D721Med (cell line): Measurements from ENCODE around the gene NTF3.

Experiments
- DNase-seq: peaks from one replicate; pipeline ENCODE4 v3.0.0; 2011; ENCODE audit warnings: low spot score; ENCODE audit not compliant: insufficient read length
- FAIRE-seq: peaks from 2 replicates; lab custom pipeline; 2011; peaks lifted over from hg19 to GRCh38; lab: Jason Lieb, UNC
- TF ChIP-seq, protein P1 (sequence below): IDR thresholded peaks from 2 replicates; pipeline ENCODE4 v1.5.1; 2012; ENCODE audit warnings: mild to moderate bottlenecking, control low read depth; ENCODE audit not compliant: insufficient read depth; ENCODE audit errors: missing control alignments

The NTF3 gene

DNA sequence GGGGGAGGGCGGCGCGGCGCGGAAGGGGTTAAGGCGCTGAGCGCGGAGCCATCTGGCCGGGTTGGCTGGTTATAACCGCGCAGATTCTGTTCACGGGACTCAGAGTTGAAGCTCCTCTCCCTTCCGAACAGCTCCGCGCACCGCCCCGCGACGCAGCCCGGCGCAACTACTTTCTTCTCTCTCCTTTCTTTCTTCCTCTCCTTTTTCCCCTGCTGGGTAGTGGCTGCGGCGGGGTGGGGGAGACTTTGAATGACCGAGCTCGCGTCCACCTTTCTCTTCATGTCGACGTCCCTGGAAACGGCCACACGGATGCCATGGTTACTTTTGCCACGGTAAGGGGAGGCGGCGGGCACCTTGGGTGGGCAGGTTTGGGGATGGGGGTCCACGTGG lies at the start of gene NTF3:
TSS of gene NTF3 (plus strand) at position 98 of the 390 bp plus-strand sequence. CDS start at position 315, 217 bp downstream.
- no peak for FAIRE-seq
- TF ChIP-seq, protein P1, sequence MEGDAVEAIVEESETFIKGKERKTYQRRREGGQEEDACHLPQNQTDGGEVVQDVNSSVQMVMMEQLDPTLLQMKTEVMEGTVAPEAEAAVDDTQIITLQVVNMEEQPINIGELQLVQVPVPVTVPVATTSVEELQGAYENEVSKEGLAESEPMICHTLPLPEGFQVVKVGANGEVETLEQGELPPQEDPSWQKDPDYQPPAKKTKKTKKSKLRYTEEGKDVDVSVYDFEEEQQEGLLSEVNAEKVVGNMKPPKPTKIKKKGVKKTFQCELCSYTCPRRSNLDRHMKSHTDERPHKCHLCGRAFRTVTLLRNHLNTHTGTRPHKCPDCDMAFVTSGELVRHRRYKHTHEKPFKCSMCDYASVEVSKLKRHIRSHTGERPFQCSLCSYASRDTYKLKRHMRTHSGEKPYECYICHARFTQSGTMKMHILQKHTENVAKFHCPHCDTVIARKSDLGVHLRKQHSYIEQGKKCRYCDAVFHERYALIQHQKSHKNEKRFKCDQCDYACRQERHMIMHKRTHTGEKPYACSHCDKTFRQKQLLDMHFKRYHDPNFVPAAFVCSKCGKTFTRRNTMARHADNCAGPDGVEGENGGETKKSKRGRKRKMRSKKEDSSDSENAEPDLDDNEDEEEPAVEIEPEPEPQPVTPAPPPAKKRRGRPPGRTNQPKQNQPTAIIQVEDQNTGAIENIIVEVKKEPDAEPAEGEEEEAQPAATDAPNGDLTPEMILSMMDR: no peak
- DNase-seq: peak; percentile 90

DNA sequence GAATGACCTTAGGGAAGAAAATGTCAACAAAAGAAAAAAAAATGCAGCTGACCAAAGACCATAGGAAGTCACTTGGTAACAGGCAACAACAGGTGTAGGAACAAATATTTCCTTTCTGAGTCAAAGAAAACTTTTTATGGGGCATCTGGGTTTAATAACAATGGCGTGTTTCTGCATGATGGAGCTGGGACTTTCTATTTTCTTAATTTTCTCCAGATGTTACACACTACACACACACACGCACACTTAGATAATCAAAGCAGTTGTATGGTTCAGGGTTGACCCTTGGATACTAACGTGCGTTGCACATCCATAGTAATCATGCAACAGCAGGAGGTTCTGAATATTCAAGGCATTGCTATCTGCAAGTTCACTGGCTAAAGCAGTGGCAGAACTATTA lies 47.9 kb upstream of the NTF3 start:
- TF ChIP-seq, protein P1: no peak
- no peak for DNase-seq
- FAIRE-seq: no peak

DNA sequence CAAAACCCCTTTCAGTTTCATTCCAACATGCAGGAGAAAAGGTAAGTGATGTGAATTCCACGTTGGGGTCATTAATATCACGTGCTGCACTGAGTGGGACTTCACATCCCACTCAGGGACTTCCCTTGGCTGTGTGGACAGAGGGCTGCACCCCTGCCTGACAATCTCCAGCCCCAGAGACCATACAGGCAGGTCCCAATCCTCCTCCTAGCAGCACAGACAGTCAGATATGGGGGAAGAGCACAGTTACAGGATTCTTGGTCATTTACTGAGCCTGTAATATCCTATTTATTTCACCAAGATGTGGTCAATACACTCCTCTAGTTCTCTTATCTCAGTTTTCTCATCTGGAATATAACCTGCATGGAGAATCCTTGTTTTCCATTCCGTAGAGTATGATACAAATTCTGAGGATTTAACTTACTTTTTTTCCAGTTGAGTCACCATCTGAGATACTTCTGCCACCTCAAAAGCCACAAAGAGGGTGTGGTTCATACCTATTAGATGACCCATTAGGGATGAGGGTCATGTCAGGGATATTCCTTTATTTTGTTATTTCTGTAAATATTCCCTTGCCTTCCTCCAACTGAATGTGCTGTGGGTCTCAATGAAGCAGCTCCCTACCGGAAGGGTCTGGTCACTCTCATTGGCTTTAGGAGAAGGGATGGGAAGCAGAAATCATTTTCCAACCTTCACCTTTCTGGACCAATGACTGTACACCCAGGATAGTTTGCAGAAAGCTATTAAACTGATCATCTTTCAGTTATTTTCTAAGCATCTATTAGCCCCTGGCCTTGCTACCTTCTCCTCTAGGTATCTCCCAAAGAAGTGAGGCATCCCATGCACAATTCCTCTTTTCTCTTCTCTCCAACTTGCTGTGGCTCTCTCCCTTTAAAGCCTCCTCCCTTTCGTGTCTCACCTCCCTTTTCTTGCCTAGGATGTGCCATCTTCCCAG lies 43.0 kb upstream of the NTF3 start:
- TF ChIP-seq, protein P1: no peak
- no peak for DNase-seq
- no peak for FAIRE-seq

DNA sequence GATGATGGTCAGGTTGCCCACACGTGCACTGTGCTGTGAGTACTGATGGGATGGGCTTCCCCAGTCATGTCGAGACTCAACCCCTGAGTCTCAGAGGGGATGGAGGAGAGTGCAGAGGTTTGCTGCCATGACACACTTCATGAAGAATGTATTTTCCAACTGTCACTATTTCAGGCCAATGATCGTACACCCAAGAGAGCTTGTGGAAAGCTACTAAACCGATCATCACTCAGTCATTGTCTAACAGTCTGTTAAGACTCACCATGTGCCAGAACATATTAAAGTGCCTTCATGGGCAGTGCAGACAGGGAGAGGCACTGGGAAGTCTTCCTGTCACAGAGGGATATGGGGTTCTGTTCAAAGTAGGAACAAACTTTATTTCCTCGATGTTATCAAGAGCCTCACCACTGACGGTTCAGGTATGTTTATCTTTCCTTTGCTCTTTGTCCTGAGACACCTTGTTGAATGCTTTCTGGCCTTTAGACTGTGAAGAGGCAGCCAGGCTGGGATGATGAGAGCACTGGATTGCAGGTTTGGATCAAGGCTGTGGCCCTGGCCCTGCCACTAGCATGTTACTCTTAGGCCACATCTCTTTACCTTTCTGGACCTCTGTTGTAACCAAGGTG lies 41.6 kb upstream of the NTF3 start:
- TF ChIP-seq, protein P1: no peak
- DNase-seq (no peak), FAIRE-seq (no peak)

DNA sequence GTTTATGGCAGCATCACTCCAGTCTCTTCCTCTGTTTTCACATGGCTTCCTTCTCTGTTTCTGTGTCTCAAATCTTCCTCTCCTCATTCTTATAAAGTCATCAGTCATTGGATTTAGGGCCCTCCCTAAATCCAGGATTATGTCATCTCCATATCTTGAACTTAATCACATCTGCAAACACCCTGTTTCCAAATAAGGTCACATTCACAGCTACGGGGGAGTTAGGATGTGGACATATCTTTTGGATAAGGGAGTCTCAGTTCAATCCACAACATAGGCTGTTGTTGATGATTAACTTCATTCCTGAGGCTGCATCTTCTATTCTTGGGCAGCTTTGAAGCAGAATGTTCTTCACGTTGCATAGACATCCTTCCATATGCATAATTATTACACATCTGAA lies 40.3 kb upstream of the NTF3 start:
- no peak for DNase-seq
- TF ChIP-seq, protein P1: no peak
- peak; percentile 77 for FAIRE-seq

DNA sequence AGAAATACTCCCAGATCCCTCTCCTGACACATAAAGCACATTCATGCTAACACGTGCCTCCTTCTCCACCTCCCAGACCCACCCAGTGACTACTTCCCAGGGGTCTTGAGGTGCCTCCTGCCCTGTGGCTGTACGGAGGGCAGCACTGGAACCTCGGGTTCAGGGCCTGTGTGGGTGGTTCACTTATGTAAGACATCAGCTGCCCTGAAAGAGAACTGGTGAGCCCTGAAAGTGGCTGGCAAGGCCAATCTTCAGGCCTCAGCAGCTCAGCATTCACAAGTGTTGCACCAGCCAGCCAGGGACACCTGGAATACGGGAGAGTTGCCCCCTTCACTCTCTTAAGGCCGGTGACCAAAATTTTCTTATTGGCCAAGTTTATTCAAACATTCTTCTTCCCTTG lies 38.9 kb upstream of the NTF3 start:
- FAIRE-seq: no peak
- TF ChIP-seq, protein P1: no peak
- no peak for DNase-seq
